8988T (cell line): ENCODE measurements around the gene SLC38A7.
"Not testable (repeated sequence)": the region's sequence is repeated elsewhere in the genome, so short reads cannot be mapped to it uniquely, and the experiment has no call there.

ENCODE experiments used
- DNase-seq: peaks from one replicate; pipeline ENCODE4 v3.0.0; 2011

Gene SLC38A7, protein sequence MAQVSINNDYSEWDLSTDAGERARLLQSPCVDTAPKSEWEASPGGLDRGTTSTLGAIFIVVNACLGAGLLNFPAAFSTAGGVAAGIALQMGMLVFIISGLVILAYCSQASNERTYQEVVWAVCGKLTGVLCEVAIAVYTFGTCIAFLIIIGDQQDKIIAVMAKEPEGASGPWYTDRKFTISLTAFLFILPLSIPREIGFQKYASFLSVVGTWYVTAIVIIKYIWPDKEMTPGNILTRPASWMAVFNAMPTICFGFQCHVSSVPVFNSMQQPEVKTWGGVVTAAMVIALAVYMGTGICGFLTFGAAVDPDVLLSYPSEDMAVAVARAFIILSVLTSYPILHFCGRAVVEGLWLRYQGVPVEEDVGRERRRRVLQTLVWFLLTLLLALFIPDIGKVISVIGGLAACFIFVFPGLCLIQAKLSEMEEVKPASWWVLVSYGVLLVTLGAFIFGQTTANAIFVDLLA

DNA sequence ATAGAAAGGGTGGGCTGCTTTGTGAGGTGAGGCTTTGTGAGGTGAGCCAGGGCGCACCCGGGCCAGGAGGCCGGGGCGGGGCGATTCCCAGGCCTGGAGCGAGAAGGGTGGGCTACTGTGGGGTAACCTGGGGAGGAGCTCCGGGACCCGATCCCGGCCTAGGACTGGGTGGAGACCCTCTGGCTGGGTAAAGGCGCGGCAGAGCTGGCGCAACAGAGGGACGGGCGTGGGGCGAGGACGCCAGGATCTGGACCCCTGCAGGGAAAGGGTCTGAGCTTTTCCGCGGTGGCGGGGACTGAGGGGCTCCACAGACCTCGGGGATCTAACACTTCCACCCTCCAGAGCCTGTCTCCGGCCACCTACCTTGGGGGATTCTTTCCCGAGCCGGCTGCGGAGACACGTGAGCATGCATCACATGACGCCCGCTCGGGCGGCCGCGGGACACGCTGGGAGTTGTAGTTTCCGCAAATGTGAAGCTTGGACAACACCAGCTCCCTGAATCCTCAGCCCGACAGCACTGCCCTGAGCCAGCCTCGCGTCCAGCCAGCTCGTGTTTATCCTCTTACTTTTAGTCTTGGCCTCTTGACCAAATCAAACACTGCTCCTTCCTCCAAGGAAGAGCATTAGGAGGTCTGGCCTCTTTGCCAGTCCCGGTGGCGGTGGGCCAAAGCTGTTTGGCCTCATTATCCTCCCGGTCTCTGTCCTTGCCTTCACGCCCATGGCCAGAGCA, at the start of gene SLC38A7:
SLC38A7 (minus strand) TSS at position 417 of the 730 bp plus-strand sequence. CDS start 4,644 bp downstream, outside the sequence.
- DNase-seq: peak; percentile 96

DNA sequence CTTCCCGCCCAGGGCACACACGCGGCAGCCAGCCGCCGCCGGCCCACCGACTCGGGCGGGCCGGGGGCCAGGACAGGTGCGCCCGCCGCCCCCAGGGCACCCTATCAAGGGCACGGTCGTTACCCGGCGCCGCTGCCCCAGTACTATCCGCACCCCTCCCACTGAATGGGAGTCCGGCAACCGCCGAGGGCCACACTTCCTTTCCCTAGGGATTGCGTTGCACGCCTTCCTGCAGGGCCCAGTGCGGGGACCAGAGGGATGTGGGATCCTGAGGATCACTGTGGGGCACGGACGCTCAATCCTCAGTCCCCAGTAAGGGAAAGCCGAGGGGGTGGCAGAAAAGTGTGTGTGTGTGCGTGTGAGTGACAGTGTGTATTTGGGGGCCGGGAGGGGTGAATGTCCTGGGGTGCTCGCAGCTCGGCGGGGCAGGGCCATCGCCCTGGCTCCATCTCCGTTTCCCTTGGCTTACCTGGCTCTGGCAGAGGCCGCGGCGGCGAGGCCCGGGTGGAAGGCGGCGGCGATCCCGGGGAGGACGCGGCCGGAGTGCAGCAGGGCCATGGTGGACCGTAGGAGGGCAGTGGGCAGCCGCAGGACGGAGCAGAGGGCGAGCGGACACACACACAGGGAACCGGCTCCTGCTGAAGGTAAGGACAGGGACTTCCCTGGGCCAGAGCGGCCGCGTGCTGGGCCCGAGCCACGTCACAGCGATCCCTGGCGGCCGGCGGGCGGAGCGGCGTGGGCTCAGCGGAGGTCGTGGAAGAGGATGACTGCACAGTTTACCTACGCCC, 49.3 kb upstream of the SLC38A7 start, which contains the start of gene GOT2:
GOT2 (minus strand) TSS at position 646 of the 788 bp plus-strand sequence; CDS start at position 558, 88 bp downstream.
- DNase-seq: peak; percentile 82

GRCh38 chr16:58733248-58733670, 48.7 kb upstream of the SLC38A7 start:
- no peak for DNase-seq

- DNase-seq: no peak
These were observed 48.1 kb upstream of the SLC38A7 start for GRCh38 chr16:58732545-58733247.

- no peak for DNase-seq
These were observed 46.3 kb upstream of the SLC38A7 start for GRCh38 chr16:58730724-58731370.

DNA sequence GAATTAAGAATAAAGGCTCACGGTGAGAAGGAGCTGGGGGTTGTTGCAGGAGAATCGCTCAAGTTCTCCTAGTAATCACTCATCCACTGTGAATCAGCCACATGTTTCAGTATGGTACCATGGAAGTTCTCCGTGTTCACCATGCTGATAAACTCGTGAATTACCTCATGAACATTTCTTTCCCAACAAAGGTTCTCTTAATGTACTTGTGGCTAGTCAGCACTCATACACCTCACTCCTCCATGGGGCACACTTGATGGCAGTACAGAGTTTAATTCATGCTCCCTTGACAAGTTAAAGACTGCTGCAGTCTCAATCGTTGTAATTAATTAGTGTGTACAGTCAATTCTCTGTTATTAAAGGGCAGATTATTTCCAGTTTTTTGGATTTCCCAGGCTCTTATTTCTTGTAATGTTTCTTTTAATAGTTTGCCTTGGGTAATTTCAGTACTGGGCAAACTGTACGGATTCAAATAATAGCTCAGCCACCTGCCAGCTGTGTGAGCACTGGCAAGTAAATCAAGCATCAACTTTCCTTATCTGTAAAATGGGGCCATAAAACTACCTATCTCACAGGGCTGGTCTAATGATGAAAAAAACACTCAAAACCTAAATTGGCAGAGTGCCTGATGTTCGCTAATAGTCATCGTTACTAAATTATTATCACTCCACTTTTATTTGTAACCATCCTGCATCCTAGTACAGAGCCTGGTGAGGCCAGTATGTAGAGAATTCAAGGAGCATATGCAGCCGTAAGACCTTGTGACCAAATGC, 43.4 kb upstream of the SLC38A7 start:
- no peak for DNase-seq

DNA sequence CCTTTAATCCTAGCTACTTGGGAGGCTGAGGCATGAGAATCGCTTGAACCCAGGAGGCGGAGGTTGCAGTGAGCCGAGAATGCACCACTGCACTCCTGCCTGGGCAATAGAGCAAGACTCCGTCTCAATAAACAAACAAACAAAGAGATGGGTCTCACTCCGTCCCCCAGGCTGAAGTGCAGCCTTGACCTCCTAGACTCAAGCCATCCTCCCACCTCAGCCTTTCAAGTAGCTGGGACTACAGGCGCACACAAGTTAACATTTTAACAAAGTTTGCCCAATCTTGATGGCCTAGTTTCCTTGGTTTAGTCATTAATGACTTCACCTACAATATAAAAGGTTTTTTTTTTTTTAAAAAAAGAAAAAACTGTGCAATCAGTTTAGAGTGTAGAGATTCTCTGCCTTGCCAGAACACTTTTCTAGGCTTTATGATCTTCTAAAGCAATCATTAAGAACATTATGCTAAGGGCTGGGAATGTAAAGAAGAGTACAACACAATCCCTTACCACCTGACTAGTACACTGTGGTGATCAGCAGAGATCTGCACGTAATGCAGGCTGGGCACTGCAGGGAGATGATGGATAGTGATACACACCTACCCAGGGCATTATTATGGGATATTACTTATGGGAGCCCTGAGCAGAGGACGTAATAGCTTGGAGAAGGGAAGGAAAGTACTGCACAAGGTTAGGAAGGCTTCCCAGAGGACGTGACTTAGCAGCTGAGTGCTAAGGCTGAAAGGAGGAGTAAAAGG, 42.6 kb upstream of the SLC38A7 start:
- no peak for DNase-seq

GRCh38 chr16:58723109-58723508, 38.5 kb upstream of the SLC38A7 start:
- no peak for DNase-seq

GRCh38 chr16:58717994-58718393, 33.4 kb upstream of the SLC38A7 start:
- DNase-seq: no peak

DNA sequence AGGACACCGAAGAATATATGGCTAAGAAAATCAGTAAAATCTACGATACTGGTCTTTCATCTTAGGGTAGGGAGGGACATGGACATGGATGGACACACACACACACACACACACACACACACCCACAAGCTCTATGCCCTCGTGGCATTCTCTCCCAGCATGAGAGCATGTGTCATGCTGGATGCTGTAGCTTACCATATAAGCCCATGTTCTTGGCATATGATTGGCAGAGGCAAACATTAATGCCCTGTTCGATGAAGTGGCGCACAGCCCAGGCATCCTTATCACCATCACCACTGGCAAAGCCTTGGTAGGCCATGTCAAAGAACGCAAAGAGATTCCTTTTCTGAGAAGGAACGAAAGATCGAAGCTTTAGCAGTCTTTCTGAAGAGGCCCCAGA, 31.9 kb upstream of the SLC38A7 start:
- DNase-seq: no peak

DNA sequence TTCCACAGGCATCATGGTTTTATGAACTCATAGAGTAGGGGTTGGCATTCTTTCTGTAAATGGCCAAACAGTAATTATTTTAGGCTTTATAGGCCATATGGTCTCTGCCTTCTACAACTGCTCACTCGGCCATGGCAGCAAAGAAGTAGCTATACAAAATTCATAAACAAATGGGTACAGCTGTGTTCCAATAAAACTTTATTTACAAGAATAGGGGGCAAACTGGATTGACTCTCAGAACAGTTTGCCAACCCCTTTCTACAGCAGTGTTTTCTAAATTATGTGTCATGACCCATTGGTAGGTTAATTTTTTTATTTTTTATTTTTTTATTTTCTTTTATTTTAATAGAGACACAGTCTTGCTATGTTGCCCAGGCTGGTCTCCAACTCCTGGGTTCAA, 29.2 kb upstream of the SLC38A7 start:
- no peak for DNase-seq

- no peak for DNase-seq
These were observed 24.8 kb upstream of the SLC38A7 start for GRCh38 chr16:58709333-58709732.

DNA sequence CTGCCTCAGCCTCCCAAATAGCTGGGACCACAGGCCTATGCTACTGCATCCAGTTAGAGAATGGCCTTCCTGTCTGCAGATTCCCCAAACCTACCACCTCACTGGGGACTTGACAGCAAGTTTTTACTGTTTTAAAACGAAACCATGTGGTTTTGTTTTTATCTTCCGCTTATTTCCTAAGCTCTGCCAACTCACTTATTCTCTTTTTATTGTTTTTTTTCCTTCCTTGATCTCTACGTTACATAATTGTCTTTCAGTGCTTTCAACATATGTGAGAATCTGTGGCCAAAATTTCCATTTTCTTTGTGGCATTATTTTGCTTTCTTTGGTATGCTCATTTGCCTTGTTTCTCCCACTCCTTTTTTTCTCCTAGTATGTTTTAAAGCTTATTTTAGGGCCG, 14.6 kb upstream of the SLC38A7 start:
- DNase-seq: no peak

- DNase-seq: no peak
These were observed 10.8 kb upstream of the SLC38A7 start for GRCh38 chr16:58695368-58695767.

DNA sequence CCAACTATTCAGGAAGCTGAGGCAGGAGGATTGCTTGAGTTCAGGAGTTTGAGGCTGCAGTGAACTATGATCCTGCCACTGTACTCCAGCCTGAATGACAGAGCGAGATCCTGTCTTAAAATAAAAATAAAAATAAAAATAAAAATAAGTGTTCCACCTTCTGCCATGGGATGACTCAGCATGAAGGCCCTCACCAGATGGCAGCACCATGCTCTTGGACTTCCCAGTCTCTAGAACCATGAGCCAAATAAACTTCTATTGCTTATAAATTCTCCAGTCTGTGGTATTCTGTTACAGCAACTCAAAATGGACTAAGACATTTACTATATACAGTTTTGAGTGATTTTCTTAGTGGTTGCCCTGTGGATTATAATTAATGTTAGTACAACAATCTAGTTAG, 7.9 kb upstream of the SLC38A7 start:
- no peak for DNase-seq

DNA sequence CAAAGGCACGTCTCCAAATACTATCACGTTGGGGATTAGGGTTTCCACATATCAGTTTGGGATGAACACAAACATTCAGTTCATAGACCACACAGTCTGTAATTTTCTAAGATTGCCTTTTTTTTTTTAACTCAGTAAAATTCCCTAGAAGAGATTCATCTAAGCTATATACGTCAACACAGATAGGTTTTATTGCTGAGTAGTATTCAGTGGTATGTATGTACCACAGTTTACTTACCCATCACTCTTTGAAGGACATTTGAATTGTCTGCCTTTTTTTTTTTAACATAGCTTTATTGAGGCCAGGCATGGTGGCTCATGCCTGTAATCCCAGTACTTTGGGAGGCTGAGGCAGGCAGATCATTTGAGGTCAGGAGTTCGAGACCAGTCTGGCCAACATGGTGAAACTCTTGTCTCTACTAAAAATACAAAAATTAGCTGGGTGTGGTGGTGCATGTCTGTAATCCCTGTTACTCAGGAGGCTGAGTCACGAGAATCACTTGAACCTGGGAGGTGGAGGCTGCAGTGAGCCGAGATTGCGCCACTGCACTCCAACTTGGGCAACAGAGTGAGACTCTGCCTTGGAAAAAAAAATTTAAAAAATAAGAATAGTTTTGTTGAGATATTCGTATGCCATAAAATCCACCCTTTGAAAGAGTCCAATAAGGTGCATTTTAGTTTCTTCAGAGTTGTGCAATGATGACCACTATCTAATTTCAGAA, 2.6 kb upstream of the SLC38A7 start:
- not testable (repeated sequence) for DNase-seq

DNA sequence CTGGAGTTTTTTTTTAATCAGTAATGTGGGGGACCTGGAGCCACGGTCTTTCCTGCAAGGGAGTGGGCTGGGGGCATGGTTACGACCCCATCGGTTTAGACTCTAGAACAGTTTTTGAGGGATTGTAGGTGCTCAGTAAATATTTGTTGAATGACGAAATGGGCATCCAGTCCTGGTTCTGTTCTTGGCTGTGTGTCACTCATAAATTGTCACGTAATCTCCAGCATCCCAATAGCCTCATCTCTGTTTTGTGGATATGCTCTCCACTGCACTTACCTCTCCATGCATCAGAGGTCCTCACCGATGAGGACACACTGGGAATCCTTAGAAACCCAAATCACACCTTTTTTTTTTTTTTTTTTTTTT, 497 bp upstream of the SLC38A7 start:
- DNase-seq: no peak

- DNase-seq: no peak
These were observed 593 bp downstream of the SLC38A7 start for GRCh38 chr16:58684001-58684353.

DNA sequence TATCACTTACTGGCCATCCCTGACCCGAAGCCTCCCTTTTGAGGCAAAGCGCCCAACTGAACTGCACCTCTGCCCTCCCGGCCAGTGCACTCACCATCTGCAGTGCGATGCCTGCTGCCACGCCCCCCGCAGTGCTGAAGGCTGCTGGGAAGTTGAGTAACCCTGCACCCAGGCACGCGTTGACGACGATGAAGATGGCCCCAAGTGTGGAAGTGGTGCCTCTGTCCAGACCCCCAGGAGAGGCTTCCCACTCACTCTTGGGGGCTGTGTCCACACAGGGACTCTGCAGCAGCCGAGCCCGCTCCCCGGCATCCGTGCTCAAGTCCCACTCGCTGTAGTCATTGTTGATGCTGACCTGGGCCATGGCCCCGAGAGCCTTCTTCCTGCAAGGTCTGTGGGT, 4.8 kb downstream of the SLC38A7 start:
- no peak for DNase-seq

- DNase-seq: peak; percentile 71
These were observed 5.9 kb downstream of the SLC38A7 start for GRCh38 chr16:58678716-58679115.
